NT2/D1 (cell line): ENCODE measurements around the gene HS2ST1.

ENCODE experiments used
- SUZ12 ChIP-seq: IDR thresholded peaks from 2 replicates; pipeline ENCODE4 v1.6.1; 2011; ENCODE audit not compliant: insufficient read length, insufficient read depth; ENCODE audit errors: extremely low read depth
- YY1 ChIP-seq: IDR thresholded peaks from 2 replicates; pipeline ENCODE4 v1.6.1; 2011; ENCODE audit not compliant: insufficient read length, insufficient read depth

DNA sequence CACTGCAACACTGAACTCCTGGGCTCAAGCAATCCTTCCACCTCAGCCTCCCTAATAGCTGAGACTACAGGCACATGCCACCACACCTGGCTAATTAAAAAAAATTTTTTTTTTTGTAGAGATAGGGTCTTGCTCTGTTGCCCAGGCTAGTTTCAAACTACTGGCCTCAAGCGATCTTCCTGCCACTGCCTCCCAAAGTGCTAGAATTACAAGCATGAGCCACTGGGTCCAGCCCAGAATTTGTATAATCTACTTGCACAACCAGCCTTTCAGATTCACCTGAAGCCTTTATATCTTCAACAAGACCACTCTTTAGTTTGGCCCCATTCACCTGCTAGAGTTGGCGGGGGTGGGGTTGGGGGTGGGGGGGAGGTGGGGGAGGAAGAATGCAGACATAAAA, 232.6 kb downstream of the HS2ST1 start:
- no peak for TF ChIP-seq YY1
- no peak for TF ChIP-seq SUZ12
